Measurements from ENCODE around the gene HLF. TPM values are rescaled to one million over a fixed set of nuclear protein-coding genes. Genes with fewer than 3 reads are reported as not detected.

The HLF gene
- total RNA-seq, 1 experiment from 2014 or later = 1.5 TPM

DNA sequence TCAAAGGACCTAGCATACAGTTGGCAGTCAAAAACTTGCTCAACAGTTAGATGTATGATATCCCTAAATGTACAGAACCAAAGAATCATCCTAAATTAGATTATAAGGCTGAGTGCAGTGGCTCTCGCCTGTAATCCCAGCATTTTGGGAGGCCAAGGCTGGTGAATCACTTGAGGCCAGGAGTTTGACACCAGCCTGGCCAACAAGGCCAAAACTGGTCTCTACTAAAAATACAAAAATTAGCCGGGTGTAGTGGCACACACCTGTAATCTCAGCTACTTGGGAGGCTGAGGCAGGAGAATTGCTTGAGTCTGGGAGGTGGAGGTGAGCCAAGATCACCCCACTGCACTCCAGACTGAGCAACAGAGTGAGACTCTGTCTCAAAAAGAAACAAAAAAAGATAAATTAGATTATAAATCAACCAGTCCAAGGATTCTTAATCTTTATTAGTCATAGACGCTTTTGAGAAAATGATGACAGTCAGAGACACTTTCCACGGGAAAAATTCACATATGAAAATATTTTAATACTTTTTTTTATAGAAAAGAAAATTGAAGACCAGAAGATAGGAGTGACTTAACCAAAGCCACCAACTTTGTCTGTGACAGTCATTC, 79.2 kb downstream of the HLF start:
- Histone ChIP-seq H3K9ac (ENCODE audit: low read length) (no peak overlapping the region), H3K9me3 (ENCODE audit: control insufficient read depth in 1 of 2, insufficient read depth in 1 of 2, low read depth in 1 of 2, low read length in 2 of 2) (no peaks in the 10 kb centered on the region), H2AFZ (ENCODE audit: low read depth, low read length, poor library complexity, severe bottlenecking) (no peak overlapping the region), H3K9me2 (ENCODE audit: insufficient read depth) (no peaks in the 10 kb centered on the region), H3K4me1 (ENCODE audit: control insufficient read depth in 1 of 2, insufficient read depth in 2 of 2, low read length in 2 of 2) (no peaks in the 10 kb centered on the region), H3K79me2 (ENCODE audit: insufficient read depth, low read length) (no peaks in the 10 kb centered on the region), H3K4me2 (ENCODE audit: low read length) (no peak overlapping the region), H3K27me3 (ENCODE audit: insufficient read depth, low read length) (peaks cover 16% of the 10 kb centered on the region; the same call in 1 of the 2 replicates), H3K4me3 (replicated peaks in 1 of 2; ENCODE audit: low read depth in 1 of 2, low read length in 2 of 2) (no peak overlapping the region), H4K20me1 (ENCODE audit: insufficient read depth) (no peaks in the 10 kb centered on the region), H3K36me3 (ENCODE audit: control insufficient read depth in 1 of 2, insufficient read depth in 2 of 2, low read length in 2 of 2) (no peaks in the 10 kb centered on the region), H3K27ac (ENCODE audit: low read depth, low read length) (no peak overlapping the region)
- CTCF ChIA-PET = no interaction called here
- POLR2A ChIA-PET = no interaction called here
- no peak for TF ChIP-seq EZH2phosphoT487 (IDR thresholded peaks at IDR 0.05; ENCODE audit: borderline replicate concordance)
- ATAC-seq (no peak), DNase-seq (ENCODE audit: low read depth, low spot score) (no peak)
- intact Hi-C loops (cut with micrococcal nuclease) = no loop called here
- BruUV-seq (replicated peaks) = no TSS peak
- RAD21 ChIA-PET (ENCODE audit: low non-redundant PET in 1 of 2, low total read pairs in 2 of 2, uncharacterized antibody in 2 of 2, unreplicated experiment in 2 of 2) = no interaction called here

DNA sequence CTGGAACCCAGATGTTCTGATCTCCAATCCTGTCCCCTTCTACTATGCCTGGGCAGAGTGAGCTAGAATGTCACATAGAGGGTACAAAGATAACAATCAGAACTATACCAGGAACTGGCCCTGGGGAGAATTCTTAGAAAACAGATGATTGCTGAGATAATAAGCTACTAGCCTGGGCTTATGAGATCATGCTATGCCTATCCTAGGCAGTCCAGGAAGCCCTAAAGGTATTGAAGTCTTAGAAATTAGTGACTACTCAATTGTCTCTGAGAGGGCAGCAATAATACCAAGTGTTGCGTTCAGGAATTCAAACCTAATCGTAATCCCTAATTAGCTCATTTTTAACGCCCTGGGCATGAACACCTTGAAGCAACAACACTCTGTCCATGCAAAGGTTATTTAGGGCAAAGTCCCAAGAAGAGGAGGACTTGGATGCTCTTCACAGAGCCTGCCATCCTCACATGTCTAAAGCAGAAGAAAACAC, 79.8 kb downstream of the HLF start:
- ChIA-PET RAD21 (ENCODE audit: low non-redundant PET in 1 of 2, low total read pairs in 2 of 2, uncharacterized antibody in 2 of 2, unreplicated experiment in 2 of 2) (no interaction called here), POLR2A (no interaction called here), CTCF (no interaction called here)
- no peak overlapping the region for H2AFZ ChIP-seq (ENCODE audit: low read depth, low read length, poor library complexity, severe bottlenecking)
- H3K27me3 ChIP-seq (ENCODE audit: insufficient read depth, low read length) = peaks cover 11% of the 10 kb centered on the region; the same call in 1 of the 2 replicates
- H3K27ac ChIP-seq (ENCODE audit: low read depth, low read length) = no peak overlapping the region
- no peaks in the 10 kb centered on the region for H4K20me1 ChIP-seq (ENCODE audit: insufficient read depth)
- H3K4me3 ChIP-seq (replicated peaks in 1 of 2; ENCODE audit: low read depth in 1 of 2, low read length in 2 of 2) = no peak overlapping the region
- H3K9ac ChIP-seq (ENCODE audit: low read length) = no peak overlapping the region
- no peaks in the 10 kb centered on the region for H3K9me2 ChIP-seq (ENCODE audit: insufficient read depth)
- BruUV-seq (replicated peaks) = no TSS peak
- intact Hi-C loops (cut with micrococcal nuclease) = no loop called here
- DNase-seq (ENCODE audit: low read depth, low spot score) (no peak), ATAC-seq (no peak)
- no peak overlapping the region for H3K4me2 ChIP-seq (ENCODE audit: low read length)
- no peaks in the 10 kb centered on the region for H3K79me2 ChIP-seq (ENCODE audit: insufficient read depth, low read length)
- no peaks in the 10 kb centered on the region for H3K4me1 ChIP-seq (ENCODE audit: control insufficient read depth in 1 of 2, insufficient read depth in 2 of 2, low read length in 2 of 2)
- H3K36me3 ChIP-seq (ENCODE audit: control insufficient read depth in 1 of 2, insufficient read depth in 2 of 2, low read length in 2 of 2) = no peaks in the 10 kb centered on the region
- no peaks in the 10 kb centered on the region for H3K9me3 ChIP-seq (ENCODE audit: control insufficient read depth in 1 of 2, insufficient read depth in 1 of 2, low read depth in 1 of 2, low read length in 2 of 2)
- TF ChIP-seq EGR1 (IDR thresholded peaks at IDR 0.05; ENCODE audit: low read depth) = no peak
- TF ChIP-seq, protein P1, sequence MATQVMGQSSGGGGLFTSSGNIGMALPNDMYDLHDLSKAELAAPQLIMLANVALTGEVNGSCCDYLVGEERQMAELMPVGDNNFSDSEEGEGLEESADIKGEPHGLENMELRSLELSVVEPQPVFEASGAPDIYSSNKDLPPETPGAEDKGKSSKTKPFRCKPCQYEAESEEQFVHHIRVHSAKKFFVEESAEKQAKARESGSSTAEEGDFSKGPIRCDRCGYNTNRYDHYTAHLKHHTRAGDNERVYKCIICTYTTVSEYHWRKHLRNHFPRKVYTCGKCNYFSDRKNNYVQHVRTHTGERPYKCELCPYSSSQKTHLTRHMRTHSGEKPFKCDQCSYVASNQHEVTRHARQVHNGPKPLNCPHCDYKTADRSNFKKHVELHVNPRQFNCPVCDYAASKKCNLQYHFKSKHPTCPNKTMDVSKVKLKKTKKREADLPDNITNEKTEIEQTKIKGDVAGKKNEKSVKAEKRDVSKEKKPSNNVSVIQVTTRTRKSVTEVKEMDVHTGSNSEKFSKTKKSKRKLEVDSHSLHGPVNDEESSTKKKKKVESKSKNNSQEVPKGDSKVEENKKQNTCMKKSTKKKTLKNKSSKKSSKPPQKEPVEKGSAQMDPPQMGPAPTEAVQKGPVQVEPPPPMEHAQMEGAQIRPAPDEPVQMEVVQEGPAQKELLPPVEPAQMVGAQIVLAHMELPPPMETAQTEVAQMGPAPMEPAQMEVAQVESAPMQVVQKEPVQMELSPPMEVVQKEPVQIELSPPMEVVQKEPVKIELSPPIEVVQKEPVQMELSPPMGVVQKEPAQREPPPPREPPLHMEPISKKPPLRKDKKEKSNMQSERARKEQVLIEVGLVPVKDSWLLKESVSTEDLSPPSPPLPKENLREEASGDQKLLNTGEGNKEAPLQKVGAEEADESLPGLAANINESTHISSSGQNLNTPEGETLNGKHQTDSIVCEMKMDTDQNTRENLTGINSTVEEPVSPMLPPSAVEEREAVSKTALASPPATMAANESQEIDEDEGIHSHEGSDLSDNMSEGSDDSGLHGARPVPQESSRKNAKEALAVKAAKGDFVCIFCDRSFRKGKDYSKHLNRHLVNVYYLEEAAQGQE (IDR thresholded peaks at IDR 0.05; ENCODE audit: low read depth) = no peak
- TF ChIP-seq, protein P2, sequence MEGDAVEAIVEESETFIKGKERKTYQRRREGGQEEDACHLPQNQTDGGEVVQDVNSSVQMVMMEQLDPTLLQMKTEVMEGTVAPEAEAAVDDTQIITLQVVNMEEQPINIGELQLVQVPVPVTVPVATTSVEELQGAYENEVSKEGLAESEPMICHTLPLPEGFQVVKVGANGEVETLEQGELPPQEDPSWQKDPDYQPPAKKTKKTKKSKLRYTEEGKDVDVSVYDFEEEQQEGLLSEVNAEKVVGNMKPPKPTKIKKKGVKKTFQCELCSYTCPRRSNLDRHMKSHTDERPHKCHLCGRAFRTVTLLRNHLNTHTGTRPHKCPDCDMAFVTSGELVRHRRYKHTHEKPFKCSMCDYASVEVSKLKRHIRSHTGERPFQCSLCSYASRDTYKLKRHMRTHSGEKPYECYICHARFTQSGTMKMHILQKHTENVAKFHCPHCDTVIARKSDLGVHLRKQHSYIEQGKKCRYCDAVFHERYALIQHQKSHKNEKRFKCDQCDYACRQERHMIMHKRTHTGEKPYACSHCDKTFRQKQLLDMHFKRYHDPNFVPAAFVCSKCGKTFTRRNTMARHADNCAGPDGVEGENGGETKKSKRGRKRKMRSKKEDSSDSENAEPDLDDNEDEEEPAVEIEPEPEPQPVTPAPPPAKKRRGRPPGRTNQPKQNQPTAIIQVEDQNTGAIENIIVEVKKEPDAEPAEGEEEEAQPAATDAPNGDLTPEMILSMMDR (IDR thresholded peaks at IDR 0.05 in 2 of 3, conservative IDR thresholded peaks at IDR 0.05 in 1 of 3; ENCODE audit: borderline replicate concordance in 1 of 3, insufficient read depth in 1 of 3, low read depth in 2 of 3, low read length in 2 of 3) = no peak

Measured in HCT116 (cell line).